Cerebellar cortex (tissue), 1 donor: Measurements from ENCODE around the gene ABHD6.
"Not testable (repeated sequence)": the region's sequence is repeated elsewhere in the genome, so short reads cannot be mapped to it uniquely, and the experiment has no call there.

Experiments
- DNase-seq: peaks from one replicate; pipeline ENCODE4 v3.0.0-alpha.2; 2015; ENCODE audit warnings: low spot score

ABHD6 gene

DNA sequence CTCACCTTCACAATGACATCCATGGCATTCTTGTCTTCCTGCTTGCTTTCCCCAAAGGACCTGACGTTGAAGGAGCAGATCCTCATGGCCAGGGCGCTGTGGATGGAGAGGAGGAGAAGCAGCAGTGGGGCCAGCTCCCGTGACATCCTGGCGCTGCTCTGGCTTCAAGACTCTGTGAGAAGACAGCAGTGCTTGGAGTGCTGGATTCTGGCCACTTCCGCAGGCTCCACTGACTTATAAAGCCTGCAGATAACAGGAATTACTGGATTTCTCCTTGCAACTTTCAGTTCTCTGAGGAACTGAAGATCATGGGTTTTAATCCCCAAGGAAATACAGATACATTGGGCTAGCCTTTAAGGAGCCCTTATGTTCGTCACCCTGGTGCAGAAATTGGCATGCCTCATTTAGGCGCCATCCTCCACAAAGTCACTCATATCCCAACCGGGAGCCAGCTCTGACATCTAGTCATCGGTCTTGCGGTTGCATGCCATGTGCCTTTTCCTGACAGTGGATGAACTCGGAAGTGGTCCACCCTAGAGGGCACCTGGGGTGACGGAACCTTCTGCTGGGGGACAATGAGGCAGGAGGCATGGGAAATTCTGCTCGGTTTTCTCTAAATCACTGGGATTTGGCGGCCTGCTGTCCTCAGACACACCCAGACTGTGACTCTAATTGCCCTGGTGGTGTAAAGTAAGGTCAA lies 26.7 kb upstream of the ABHD6 start, which contains the start of gene DNASE1L3:
TSS of gene DNASE1L3 (minus strand) at position 212 of the 700 bp plus-strand sequence. CDS start at position 146, 66 bp downstream.
- no peak for DNase-seq

DNA sequence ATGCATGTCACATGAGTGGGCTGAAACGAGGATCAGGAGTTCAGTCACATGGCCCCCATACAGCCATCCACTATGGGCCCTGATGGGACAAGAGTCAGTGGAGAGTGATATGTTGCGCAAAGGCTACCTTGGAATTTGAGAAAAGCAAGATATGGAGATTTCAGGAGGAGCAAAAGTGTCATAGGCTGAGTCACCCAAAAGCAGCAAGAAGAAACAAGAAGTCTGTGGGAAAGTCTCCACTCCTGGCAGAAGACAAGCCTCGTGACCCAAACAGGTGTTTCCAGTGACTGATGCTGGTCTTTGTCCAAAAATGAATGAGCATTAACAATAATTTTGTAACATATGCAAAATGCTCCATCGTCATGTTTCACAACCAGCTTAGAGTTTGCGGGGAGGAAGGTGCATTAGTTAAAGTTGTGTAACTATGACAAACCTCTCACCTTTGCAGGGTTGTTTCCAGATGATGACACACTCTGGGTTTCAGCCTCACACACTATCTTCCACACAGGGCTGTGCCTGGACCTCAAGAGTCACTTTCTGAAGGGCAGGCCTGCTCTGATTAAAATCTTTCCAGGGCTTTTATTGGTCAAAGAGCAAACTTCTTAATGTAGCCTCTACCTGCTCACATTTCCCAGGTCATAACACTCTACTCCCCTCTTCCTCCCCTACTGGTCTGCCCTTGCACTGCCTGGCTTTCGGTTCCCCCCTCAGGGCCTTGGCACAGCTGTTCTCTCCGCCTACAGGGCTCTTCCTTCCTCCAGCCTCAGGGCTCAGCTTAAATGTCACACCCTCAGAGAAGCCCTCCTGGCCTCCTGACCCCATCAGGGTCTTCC lies 22.9 kb upstream of the ABHD6 start:
- DNase-seq = no peak

DNA sequence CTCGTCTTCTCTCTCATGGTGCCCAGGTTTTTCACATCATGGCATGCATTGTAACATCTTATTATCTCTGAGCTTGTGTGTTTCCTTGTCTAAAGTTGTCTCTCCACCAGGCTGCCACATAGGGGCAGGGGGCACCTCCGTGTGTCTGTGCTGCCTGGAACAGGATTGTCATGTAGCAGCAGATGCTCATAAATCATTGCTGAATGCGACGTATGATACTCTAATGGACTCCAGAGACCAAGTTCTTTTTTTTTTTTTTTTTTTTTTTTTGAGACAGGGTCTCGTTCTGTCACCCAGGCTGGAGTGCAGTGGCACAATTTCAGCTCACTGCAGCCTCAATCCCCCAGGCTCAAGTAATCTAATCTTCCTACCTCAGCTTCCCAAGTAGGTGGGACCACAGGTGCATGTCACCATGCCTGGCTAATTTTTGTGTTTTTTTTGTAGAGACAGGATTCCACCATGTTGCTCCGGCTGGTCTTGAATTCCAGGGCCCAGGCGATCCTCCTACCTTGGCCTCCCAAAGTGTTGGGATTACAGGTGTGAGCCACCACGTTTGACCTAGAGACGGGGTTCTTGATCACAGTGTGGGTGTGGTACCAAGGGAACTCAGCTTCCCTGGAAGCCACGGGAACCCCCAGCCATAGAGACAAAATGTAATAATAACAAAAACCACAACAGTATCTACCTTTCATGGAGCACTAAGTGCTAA lies 22.1 kb upstream of the ABHD6 start:
- DNase-seq = no peak

DNA sequence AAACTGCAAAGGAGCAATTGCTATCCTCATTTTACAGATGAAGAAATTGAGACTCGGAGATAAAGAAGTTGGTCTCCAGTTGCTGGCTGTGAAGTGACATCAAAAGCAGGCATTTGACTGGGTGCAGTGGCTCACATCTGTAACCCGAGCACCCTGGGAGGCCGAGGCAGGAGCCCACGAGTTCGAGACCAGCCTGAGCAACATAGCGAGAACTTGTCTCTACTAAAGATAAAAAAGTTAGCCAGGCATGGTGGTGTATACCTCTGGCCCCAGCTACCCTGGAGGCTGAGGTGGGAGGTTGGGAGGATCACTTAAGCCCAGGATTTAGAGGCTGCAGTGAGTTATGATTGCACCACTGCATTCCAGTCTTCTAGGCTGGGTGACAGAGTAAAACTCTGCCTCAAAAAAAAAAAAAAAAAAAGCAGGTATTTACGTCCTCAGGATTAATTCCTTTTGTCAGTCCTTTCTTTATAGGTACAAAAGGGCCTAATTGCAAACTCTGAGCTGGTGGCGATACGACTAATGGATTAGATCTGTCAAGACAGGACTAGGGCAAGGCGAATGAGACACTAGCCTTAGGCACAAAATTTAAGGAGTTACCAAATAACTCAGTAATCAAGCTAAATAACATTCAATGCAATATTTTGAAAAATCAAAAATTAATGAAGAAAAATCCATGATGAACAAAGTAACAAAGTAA lies 20.9 kb upstream of the ABHD6 start:
- no peak for DNase-seq

DNA sequence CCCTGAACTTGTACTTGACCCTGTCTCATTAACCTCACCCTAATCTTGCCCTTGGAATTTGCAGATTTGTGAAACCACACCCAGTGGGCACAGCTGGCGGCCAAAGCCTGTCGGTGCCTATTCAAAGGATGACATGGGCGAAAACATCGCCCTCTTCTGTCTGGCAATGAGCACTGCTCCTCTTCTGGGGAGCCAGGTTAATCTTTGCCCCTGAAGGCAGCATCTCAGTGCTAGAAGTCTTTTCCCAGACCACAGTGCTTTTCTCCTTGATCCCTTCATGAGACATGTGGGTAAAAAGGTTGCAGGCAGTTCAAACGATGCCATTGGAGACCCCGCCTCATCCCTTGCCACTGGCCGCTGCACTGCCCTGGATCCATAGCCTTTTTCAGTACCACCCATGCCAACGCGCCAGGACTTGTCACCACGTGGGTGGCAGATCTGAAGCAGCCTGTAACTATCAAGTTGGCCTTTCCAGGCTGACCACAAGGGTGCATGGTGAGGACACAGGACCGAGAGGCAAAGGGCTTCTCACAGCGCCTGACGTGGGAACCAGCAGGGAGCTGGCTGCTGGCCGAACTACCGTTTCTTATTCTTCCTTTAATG lies 20.3 kb upstream of the ABHD6 start:
- DNase-seq = peak; percentile 77

DNA sequence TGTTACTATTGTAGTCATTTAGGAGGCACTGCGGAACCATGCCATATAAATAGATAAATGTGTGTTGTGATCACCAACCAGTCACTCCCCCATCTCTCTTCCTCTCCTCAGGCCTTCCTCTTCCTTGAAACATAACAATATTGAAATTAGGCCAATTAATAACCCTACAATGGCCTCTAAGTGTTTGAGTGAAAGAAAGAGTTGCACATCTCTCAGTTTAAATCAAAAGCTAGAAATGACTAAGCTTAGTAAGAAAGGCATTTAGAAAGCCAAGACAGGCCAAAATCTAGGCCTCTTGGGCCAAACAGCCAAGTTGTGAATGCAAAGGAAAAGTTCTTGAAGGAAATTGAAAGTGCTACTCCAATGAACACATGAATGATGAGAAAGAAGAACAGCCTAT lies 18.7 kb upstream of the ABHD6 start:
- DNase-seq = no peak

DNA sequence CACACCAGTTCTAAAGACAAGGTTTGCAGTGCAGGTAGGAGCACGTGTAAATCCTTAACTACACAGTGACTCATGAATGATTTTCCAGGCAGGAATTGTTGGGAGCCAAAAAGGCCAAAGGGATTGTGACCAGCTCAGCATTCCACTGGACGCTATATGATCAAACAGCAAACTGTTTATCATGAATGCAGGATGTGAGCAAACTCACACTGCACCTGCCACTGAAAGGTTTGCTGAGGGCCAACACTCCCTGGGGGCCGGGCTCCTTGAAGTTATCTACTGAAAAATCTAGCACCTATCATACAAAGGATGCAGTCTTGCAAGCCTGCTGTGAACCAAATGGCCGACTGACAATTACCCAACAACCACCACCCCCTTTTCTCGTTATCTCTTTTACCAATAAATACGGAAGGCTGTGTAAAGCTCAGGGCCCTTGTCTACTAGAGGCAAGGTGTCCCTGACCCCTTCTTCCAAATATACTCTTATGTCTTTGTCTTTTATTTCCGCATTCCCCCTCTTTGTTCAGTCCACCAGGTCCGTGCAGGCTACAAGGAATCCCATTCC lies 15.3 kb upstream of the ABHD6 start:
- DNase-seq = no peak

DNA sequence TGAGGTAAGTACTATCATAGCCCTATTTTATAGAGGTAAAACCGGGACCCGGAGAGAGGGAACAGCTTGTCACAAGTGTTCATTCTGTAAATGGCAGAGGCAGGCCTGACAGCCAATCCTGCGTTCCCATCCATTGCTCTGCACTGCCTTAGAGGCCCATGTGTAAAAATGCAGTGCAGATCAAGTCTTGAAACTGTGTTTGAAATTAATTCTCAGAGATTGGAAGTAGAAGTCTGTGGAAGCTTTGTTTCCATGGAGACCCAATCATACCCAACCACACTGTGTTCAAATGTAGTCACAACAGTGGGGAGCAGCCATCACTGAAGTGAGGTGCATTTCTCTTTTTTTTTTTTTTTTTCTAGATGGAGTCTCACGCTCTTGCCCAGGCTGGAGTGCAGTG lies 13.7 kb upstream of the ABHD6 start:
- no peak for DNase-seq

DNA sequence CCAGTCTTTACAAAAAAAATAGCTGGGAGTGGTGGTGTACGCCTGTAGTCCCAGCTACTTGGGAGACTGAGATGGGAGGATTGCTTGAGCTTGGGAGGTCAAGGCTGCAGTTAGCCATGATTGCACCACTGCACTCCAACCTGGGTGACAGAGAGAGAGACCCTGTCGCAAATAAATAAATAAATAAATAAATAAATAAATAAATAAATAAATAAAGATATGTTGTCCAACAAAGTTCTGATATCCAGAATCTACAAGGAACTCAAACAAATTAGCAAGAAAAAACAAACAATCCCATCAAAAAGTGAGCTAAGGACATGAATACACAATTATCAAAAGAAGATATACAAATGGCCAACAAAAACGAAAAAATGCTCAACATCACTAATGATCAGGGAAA lies 9.7 kb upstream of the ABHD6 start:
- DNase-seq = not testable (repeated sequence)

DNA sequence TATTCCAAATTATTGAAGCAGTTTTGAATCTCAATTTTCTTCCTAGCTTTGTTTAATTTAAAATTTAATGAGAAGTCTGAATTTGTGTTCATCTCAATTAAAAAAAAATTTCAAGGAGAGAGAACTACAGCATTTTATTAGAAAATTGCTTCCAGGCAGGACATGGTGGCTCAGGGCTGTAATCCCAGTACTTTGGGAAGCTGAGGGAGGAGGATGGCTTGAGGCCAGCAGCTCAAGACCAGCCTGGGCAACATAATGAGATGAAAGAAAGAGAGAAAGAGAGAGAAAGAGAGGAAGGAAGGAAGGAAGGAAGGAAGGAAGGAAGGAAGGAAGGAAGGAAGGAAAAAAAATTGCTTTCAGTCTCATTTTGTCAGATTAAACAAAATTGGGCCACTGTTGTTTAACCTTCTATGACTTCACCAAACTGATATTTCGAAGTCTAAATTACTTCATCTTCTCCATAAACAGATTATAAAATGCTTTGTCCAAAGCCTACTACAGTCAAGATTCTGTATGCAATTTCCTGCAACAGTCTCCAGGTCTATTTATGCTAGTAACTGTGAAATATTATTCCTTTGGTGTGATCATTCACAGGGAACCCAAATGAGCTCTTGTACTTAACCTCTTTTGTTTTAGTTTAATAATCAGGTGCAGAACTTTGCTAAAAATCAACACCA lies 6.6 kb upstream of the ABHD6 start:
- no peak for DNase-seq

DNA sequence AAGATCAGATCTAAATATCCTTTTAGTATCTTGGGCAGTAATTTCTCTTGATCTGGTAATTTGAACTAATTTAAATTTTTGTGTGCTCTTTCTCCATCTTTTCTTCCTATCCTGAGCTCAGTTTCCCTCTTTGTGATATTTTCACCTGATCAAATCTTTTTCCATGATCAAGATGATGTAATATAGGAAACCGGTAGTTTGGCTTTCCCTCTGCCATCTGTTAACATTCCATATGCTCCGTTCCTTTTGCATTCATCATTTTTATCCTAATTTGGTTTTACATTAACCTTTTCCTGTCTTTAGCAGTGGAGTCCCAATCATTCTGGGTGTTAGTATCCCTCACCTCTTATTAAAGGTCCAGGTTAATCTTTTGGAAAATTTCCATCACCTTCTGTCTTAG lies 5.9 kb upstream of the ABHD6 start:
- DNase-seq = no peak

DNA sequence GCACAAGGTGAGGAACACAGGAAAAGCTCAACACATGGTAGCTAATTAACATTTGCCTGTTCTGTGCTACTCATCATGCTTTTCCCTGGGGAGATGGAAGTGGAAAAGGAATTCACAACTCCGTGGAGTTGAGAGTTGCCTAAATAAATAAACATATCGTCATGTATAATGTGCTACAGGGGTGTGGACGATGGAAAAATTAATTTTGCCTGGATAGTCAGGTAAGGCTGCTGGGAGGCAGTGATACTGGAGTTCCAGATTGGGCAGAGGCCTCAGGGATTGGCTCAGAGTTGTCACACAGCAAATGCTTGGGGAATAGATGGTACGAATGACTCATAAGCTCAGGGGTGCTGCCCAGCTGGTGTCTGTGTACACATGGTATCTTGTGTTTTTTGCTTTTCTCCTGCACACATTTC lies 3.1 kb upstream of the ABHD6 start:
- DNase-seq = no peak

DNA sequence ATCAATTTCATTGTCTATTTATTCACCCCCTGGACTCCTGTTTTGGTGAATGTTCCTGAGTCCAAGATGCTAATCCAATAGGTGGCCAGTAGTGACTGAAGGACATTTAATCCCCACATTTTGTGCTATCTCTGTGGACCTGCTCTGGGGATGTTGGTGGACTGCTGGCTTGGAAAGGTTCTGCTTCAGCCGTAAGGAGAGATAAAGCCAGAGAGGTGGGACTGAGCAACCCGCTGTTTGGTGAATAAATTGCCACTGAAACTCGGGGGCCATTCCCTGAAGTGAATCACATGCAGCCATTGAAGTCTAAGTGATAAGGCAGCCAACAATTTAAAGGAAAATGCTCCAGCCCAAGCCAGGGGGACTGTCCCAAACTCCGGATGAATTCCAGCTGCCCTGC lies 1.6 kb upstream of the ABHD6 start:
- DNase-seq = no peak

DNA sequence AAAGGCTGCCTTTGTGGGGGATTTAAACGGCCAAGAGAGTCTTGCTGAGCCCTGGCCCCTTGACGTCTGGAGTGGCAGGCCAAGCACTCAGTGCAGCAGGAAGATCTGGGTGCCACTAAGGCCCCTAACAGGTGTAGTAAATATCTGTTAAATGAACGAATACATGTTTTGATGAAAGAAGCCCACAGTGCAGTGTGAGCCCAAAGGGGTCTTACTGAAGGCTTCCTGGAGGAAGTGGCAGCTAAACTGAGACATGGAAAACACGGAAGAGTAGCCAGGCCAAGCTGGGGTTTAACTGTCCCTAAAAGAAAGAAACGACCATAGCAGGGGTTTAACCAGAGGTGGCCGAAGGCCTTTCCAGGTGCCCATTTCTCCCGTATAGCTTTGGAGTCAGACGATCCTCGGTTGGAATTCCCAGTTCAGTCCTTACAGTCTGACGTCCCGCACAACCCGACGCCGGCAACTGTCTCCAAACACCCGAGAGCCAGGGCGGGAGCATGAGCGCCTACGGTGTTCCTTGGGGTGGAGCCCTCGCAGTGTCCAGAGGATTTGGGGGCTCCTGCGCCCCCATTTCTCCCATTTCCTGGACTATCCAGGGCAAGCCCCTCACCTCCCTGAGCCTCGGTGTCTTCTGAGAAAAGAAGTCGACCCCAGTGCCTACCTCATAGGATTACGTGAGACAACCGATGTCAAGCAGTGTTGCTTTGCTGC lies 910 bp upstream of the ABHD6 start:
- no peak for DNase-seq

DNA sequence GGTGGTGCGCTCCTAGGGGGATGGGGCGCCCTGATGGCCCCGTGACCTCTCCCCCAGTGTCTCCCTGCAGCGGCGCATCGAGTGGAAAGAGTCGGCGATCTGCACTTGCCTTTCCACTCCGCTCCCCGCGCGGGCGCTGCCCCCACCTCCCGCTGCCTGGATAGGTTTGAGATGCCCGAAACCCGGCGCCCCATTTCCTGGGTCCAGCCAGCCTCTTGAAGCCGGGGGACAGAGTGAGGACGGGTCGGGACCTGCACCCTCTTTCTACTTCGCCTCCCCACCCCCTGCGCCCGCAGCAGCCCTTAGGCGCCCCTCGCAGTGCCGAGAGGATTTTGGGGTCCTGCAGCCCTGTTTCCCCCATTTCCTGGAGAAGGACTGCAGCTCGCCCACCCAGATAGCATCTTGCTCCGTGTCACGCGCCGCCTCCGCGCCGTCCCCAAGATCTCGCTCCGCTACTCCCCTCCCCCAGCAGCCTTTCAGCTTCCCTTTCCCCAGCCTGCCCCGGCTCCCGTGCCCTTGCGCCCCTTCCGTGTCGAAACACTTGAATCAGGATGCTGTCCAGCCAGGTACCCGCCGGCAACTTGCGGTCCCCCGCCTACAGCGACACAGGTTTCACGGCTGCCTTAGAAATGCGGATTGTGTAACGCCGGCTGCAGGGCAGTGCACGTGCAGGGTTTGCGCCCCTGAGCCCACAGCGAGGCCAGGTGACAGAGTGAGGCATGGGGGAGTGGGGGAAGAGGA lies 519 bp downstream of the ABHD6 start:
- peak; percentile 34 for DNase-seq

DNA sequence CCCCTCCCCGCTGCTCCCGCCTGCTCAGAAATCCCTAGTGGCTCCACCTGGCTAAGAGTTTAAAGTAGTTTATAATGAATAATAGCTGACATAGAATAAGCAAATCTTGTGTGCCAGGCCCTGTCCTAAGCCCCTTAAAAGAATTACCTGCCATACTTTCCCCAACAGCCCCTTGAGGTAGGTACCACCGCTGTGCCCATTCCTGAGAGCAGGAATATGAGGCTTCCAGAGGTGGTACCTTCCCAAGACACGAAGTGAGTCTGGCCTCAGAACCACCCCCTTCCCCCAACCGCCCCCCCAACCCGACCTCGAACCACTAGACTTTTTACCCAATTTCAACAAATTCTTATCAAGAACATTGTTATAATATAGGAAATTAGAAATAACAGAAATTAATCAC lies 1.2 kb downstream of the ABHD6 start:
- no peak for DNase-seq

DNA sequence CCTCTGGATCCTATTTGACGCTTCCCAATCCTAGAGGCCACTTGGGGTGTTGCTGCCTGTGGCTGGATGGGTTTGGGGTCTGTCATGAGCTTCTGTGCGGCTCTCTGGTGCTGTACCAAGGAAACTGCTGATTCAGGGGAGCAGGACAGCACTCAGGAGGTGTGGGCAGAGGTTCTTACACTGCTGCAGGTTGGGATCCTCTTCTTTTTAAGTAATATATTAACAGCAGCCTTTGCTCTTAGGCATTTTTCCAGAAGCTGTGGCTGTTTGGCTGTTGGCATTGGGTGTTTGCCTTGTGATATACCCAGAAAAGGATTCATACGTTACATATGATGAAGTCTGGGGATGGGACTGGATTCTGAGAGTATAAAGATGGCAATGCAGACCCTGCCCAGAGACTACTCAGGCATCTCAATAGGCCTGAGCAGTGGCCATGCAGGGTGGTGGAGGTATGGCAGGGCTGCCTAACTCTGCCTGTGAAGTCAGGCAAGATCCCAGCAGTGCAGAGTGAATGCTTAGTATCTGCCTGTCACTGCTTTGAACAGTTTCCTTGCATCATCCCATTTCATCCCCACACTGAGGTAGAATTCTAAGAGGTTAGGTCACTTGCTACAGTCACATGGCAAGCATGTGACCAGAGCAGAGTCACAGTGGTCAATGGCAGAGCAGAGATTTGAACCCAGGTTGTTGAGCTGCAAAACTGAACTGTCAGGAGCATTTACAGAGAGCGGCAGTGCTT lies 3.9 kb downstream of the ABHD6 start:
- DNase-seq = no peak

DNA sequence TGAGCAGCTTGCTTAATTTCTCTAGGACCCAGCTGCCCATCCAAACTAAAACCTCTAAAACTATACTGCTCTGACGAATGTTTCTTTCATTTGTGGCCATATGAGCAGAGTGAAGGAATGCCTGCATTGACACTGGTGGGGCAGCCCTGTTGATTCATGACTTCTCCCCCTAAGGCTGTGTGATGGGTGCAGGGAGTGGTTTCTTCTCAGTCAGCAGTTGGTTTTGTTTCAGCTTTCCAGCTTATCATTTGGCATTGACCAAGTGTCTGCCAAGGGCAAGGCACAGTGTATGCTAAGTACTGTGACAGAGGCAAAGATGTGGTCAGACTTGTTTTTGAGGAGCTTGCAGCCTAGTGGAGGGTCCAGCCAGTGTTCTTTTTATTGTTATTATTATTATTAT lies 4.7 kb downstream of the ABHD6 start:
- DNase-seq = no peak

DNA sequence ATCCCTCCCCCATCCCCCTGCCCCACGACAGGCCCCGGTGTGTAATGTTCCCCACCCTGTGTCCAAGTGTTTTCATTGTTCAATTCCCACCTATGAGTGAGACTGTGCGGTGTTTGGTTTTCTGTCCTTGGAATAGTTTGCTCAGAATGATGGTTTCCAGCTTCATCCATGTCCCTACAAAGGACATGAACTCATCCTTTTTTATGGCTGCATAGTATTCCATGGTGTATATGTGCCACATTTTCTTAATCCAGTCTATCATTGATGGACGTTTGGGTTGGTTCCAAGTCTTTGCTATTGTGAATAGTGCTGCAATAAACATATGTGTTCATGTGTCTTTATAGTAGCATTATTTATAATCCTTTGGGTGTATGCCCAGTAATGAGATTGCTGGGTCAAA lies 5.3 kb downstream of the ABHD6 start:
- DNase-seq = not testable (repeated sequence)
